ENCODE data around the gene SNRPD2.

SNRPD2 gene

GRCh38 chr19:45655073-45655472, 36.7 kb downstream of the SNRPD2 start:
- no peak for DNase-seq

GRCh38 chr19:45653634-45654033, 38.1 kb downstream of the SNRPD2 start:
- DNase-seq, result peak; percentile 23

GRCh38 chr19:45650722-45651121, 41.0 kb downstream of the SNRPD2 start:
- no peak for DNase-seq

- no peak for DNase-seq
These were observed 45.4 kb downstream of the SNRPD2 start for GRCh38 chr19:45646345-45646698.

- DNase-seq, result peak; percentile 83
These were observed 46.0 kb downstream of the SNRPD2 start for GRCh38 chr19:45645631-45646344.

GRCh38 chr19:45645068-45645630, 46.6 kb downstream of the SNRPD2 start:
- no peak for DNase-seq

GRCh38 chr19:45643927-45644771, 47.6 kb downstream of the SNRPD2 start:
- DNase-seq, result no peak

GRCh38 chr19:45643024-45643926, 48.5 kb downstream of the SNRPD2 start:
- DNase-seq, result peak; percentile 73

- DNase-seq, result peak; percentile 73
These were observed 50.3 kb downstream of the SNRPD2 start for GRCh38 chr19:45641274-45642105.

GRCh38 chr19:45640849-45641273, 50.9 kb downstream of the SNRPD2 start:
- DNase-seq, result no peak

- DNase-seq, result peak; percentile 52
These were observed 52.6 kb downstream of the SNRPD2 start, which contains the start of gene EML2 for GRCh38 chr19:45638930-45639729. EML2 (minus strand) TSS chr19:45639397; CDS start chr19:45639376, 21 bp downstream.

- DNase-seq, result no peak
These were observed 53.7 kb downstream of the SNRPD2 start for GRCh38 chr19:45637890-45638667.

All from NCI-H1436 (cell line).